ENCODE results near the gene STOML3. TPM values are rescaled to one million over a fixed set of nuclear protein-coding genes. Genes with fewer than 3 reads are reported as not detected.

The STOML3 gene
- total RNA-seq, 1 donor from 2014 or later = not detected

- no peak for DNase-seq (ENCODE audit: low read depth)
These were observed 69.5 kb downstream of the STOML3 start for GRCh38 chr13:38921081-38921480.

Other genes with a start within 250 kb of the STOML3 start
- gene PROSER1, start 47.3 kb upstream of the STOML3 start, total RNA-seq = 10.9 and 16.1 TPM in 2 replicates
- 19.5 and 19.6 TPM in 2 replicates for gene NHLRC3, start 47.6 kb upstream of the STOML3 start, total RNA-seq